SK-N-SH (cell line): ENCODE results near the gene TRPC4. TPM values are rescaled to one million over a fixed set of nuclear protein-coding genes. Genes with fewer than 3 reads are reported as not detected.
A peak's percentile ranks its signal among the peaks of the same experiment; 100 is the strongest.

Experiments used
- CTCF ChIA-PET: fragments of 300-600, 350-600 bp; formaldehyde crosslinking; extraction: SDS; loops from one replicate; lab custom pipeline; 2021; lab: Yijun Ruan, JAX
- POLR2A ChIA-PET: fragments of 350-600 bp; sonication (Branson Sonifier 250); formaldehyde crosslinking; extraction: SDS; loops from one replicate; lab custom pipeline; 2020; ENCODE audit warnings: antibody characterized with exemption, inconsistent platforms; lab: Yijun Ruan, JAX
- DNase-seq: peaks from one replicate; pipeline ENCODE4 v3.0.0; 2012
- H2AFZ ChIP-seq: fragments of 200-600 bp; sonication (generic); 2 replicates; pipeline ENCODE4 v1.8.1; 2016; ENCODE audit warnings: antibody characterized with exemption, mild to moderate bottlenecking, low read depth
- H3F3A ChIP-seq: fragments of 200-600 bp; sonication (generic); replicated peaks from 2 replicates; pipeline ENCODE3; 2016; ENCODE audit warnings: antibody characterized with exemption, mild to moderate bottlenecking; ENCODE audit not compliant: insufficient read depth
- H3K27ac ChIP-seq, 2 experiments: fragments of 200-500 bp in 1 of 2; fragments of 200-600 bp in 1 of 2; sonication (Bioruptor generic) in 1 of 2; sonication (generic), shearing (Covaris generic) in 1 of 2; 2 replicates each; pipeline versions ENCODE4 v1.5.1 to v1.6.1; 2014 to 2016; ENCODE audit warnings: low read depth in 2 of 2, inconsistent platforms in 1 of 2, low read length in 1 of 2, mild to moderate bottlenecking in 1 of 2, mixed read lengths in 1 of 2
- H3K27me3 ChIP-seq: fragments of 200-600 bp; sonication (generic), shearing (Covaris generic); 2 replicates; pipeline ENCODE4 v1.6.1; 2016; ENCODE audit warnings: mixed run types; ENCODE audit not compliant: insufficient read depth
- H3K36me3 ChIP-seq, 2 experiments: fragments of 200-500 bp in 1 of 2; fragments of 200-600 bp in 1 of 2; sonication (Bioruptor generic) in 1 of 2; sonication (generic) in 1 of 2; replicated peaks in 1 of 2; 2 replicates each; pipeline versions ENCODE3 to v1.5.1; 2014 to 2016; ENCODE audit warnings: low read length in 1 of 2, mild to moderate bottlenecking in 1 of 2; ENCODE audit not compliant: insufficient read depth in 2 of 2, control insufficient read depth in 1 of 2
- H3K4me1 ChIP-seq, 2 experiments: fragments of 200-500 bp in 1 of 2; fragments of 200-600 bp in 1 of 2; sonication (Bioruptor generic) in 1 of 2; sonication (generic), shearing (Covaris generic) in 1 of 2; 2 replicates each; pipeline versions ENCODE4 v1.5.1 to v1.6.1; 2014 to 2016; ENCODE audit warnings: low read depth in 1 of 2, low read length in 1 of 2, mixed run types in 1 of 2; ENCODE audit not compliant: insufficient read depth in 2 of 2, control insufficient read depth in 1 of 2
- H3K4me2 ChIP-seq: fragments of 200-600 bp; sonication (generic), shearing (Covaris generic); 2 replicates; pipeline ENCODE4 v1.6.1; 2017; ENCODE audit warnings: mixed run types
- H3K4me3 ChIP-seq, 2 experiments: fragments of 200-500 bp in 1 of 2; fragments of 200-600 bp in 1 of 2; sonication (Bioruptor generic) in 1 of 2; sonication (generic), shearing (Covaris generic) in 1 of 2; 2 replicates each; pipeline versions ENCODE4 v1.5.1 to v1.8.1; 2014 to 2016; ENCODE audit warnings: low read depth in 2 of 2, inconsistent platforms in 1 of 2, low read length in 1 of 2, mild to moderate bottlenecking in 1 of 2, mixed read lengths in 1 of 2, moderate library complexity in 1 of 2
- H3K79me2 ChIP-seq: fragments of 200-600 bp; sonication (generic); 2 replicates; pipeline ENCODE4 v1.8.1; 2017; ENCODE audit warnings: mild to moderate bottlenecking; ENCODE audit not compliant: insufficient read depth
- H3K9ac ChIP-seq: fragments of 200-600 bp; sonication (generic); 2 replicates; pipeline ENCODE4 v1.6.1; 2017; ENCODE audit warnings: mixed run types
- H3K9me2 ChIP-seq: fragments of 200-600 bp; sonication (generic); 2 replicates; pipeline ENCODE4 v1.6.1; 2017; ENCODE audit warnings: mixed run types
- H3K9me3 ChIP-seq: fragments of 200-600 bp; sonication (generic); 2 replicates; pipeline ENCODE4 v1.6.1; 2017; ENCODE audit warnings: mixed run types, mild to moderate bottlenecking, moderate library complexity
- H4K20me1 ChIP-seq: fragments of 200-600 bp; sonication (generic); 2 replicates; pipeline ENCODE4 v1.6.1; 2017; ENCODE audit warnings: mild to moderate bottlenecking, mixed run types; ENCODE audit not compliant: insufficient read depth
- CTCF ChIP-seq: fragments of 200-600 bp; sonication (generic); IDR thresholded peaks from 2 replicates; pipeline ENCODE4 v1.6.1; 2017; ENCODE audit warnings: antibody characterized with exemption, mild to moderate bottlenecking, moderate library complexity
- FOXM1 ChIP-seq: IDR thresholded peaks from 2 replicates; pipeline ENCODE4 v1.4.0; 2012; ENCODE audit warnings: low read depth, mild to moderate bottlenecking
- GABPA ChIP-seq: IDR thresholded peaks from 2 replicates; pipeline ENCODE4 v1.4.0; 2012; ENCODE audit warnings: low read depth, mild to moderate bottlenecking
- JUND ChIP-seq: IDR thresholded peaks from 2 replicates; pipeline ENCODE4 v1.4.0; 2012
- MAX ChIP-seq: IDR thresholded peaks from 2 replicates; pipeline ENCODE4 v1.4.0; 2012; ENCODE audit warnings: low read depth
- PBX3 ChIP-seq: IDR thresholded peaks from 2 replicates; pipeline ENCODE4; 2012
- RAD21 ChIP-seq: IDR thresholded peaks from 2 replicates; pipeline ENCODE4 v1.6.1; 2012; ENCODE audit warnings: mild to moderate bottlenecking, low read length
- REST ChIP-seq: IDR thresholded peaks from 2 replicates; pipeline ENCODE4 v1.6.1; 2012; ENCODE audit warnings: mild to moderate bottlenecking, low read depth, low read length, moderate library complexity
- SIN3A ChIP-seq: IDR thresholded peaks from 2 replicates; pipeline ENCODE4 v1.6.1; 2012; ENCODE audit warnings: low read depth, mild to moderate bottlenecking, low read length, moderate library complexity, borderline replicate concordance
- TCF12 ChIP-seq: IDR thresholded peaks from 2 replicates; pipeline ENCODE4 v1.4.0; 2012
- USF1 ChIP-seq: IDR thresholded peaks from 2 replicates; pipeline ENCODE4 v1.4.0; 2012; ENCODE audit warnings: low read depth, borderline replicate concordance
- USF2 ChIP-seq: fragments of 150-350 bp; IDR thresholded peaks from 2 replicates; pipeline ENCODE4 v1.6.1; 2017; ENCODE audit warnings: antibody characterized with exemption, low read length, low read depth, borderline replicate concordance
- YY1 ChIP-seq: IDR thresholded peaks from 2 replicates; pipeline ENCODE4 v1.4.0; 2012; ENCODE audit warnings: low read depth, mild to moderate bottlenecking
- WGBS: methylation state at CpG from one replicate; pipeline ENCODE4 v1.1.6; 2017; ENCODE audit warnings: low lambda C conversion rate; 5-methylcytosine and 5-hydroxymethylcytosine counted together
- polyA plus RNA-seq, 3 experiments: library from polyadenylated mRNA; depleted of rRNA; stranded (reverse); fragments of >200 nt; gene quantifications; 2 replicates each; pipeline ENCODE4 v1.2.3, GENCODE V29; 2012

TRPC4 gene
- not detected in 2 replicates for polyA plus RNA-seq (2012; rRNA removed)
- 0.01 and 0.03 TPM in 2 replicates for polyA plus RNA-seq (2012; cell fraction: cytosol; rRNA removed)
- 0.01 TPM in 1 of 2 replicates, not detected in the other for polyA plus RNA-seq (2012; cell fraction: nucleus; rRNA removed)

- ChIA-PET POLR2A (no interaction called here), CTCF (interaction anchor here (0.6 to 1.3 kb wide), 3 partner anchors 11 to 712 kb away, joined by 3 to 9 read pairs (median 5); no protein-coding TSS in a partner anchor)
- Histone ChIP-seq H3K27ac (no peak within 1 kb of the TSS), H3K4me3 (peak within 1 kb of the TSS; percentile 27 to 57; a peak in 3 of 4 replicates), H3F3A (peaks cover 5% of the 10 kb centered on the region), H3K79me2 (no peaks in the 10 kb centered on the region), H3K9ac (no peak within 1 kb of the TSS), H3K9me2 (peaks cover 4% of the 10 kb centered on the region; the same call in 1 of the 2 replicates), H4K20me1 (no peaks in the 10 kb centered on the region), H3K4me1 (peaks cover 0 to 11% of the 10 kb centered on the region in 2 experiments; a peak in 2 of 4 replicates), H3K4me2 (peak within 1 kb of the TSS; percentile 74), H3K27me3 (peaks cover 36% of the 10 kb centered on the region), H3K36me3 (no peaks in the 10 kb centered on the region), H2AFZ (peak within 1 kb of the TSS; percentile 47), H3K9me3 (no peaks in the 10 kb centered on the region)
- DNase-seq = peak; percentile 33
- TF ChIP-seq FOXM1 (no peak), YY1 (no peak), GABPA (no peak), MAX (no peak), USF1 (no peak), USF2 (no peak), RAD21 (peak; percentile 38), CTCF (peak; percentile 43), SIN3A (no peak), TCF12 (no peak), REST (no peak), JUND (no peak), PBX3 (no peak)
- 2% methylated on average over 12 of the region's 43 CpGs for WGBS
Measured at GRCh38 chr13:37869756-37870488, at the start of gene TRPC4. TRPC4 (minus strand) TSS chr13:37869772; CDS start chr13:37783333, 86,439 bp downstream.
